ENCODE measurements around the gene CARD10.

DNA sequence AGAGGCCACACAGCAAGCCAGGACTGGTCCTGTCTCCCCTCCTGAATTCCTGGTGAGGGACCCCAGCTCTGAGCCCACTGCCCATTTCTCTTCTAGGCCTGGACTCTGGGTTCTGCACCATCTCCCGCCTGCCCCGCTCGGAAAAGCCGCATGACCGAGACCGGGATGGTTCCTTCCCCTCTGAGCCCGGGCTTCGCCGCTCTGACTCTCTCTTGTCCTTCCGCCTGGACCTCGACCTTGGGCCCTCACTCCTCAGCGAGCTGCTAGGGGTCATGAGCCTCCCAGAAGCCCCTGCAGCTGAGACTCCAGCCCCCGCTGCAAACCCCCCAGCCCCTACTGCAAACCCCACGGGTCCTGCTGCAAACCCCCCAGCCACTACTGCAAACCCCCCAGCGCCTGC lies 48.8 kb upstream of the CARD10 start:
- TF ChIP-seq POLR2A (IDR thresholded peaks at IDR 0.05): no peak
- TF ChIP-seq, protein P1, sequence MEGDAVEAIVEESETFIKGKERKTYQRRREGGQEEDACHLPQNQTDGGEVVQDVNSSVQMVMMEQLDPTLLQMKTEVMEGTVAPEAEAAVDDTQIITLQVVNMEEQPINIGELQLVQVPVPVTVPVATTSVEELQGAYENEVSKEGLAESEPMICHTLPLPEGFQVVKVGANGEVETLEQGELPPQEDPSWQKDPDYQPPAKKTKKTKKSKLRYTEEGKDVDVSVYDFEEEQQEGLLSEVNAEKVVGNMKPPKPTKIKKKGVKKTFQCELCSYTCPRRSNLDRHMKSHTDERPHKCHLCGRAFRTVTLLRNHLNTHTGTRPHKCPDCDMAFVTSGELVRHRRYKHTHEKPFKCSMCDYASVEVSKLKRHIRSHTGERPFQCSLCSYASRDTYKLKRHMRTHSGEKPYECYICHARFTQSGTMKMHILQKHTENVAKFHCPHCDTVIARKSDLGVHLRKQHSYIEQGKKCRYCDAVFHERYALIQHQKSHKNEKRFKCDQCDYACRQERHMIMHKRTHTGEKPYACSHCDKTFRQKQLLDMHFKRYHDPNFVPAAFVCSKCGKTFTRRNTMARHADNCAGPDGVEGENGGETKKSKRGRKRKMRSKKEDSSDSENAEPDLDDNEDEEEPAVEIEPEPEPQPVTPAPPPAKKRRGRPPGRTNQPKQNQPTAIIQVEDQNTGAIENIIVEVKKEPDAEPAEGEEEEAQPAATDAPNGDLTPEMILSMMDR (IDR thresholded peaks at IDR 0.05 in 4 of 5, conservative IDR thresholded peaks at IDR 0.05 in 1 of 5): no peak
